Choroid plexus epithelial cell (primary cell): Measurements from ENCODE around the gene DOLPP1.

Source experiments
- DNase-seq: peaks from one replicate; pipeline ENCODE4 v3.0.0-alpha.2; 2010; ENCODE audit warnings: low read depth
- H3K4me3 ChIP-seq: 2 replicates; pipeline ENCODE4 v1.5.1; 2011; ENCODE audit warnings: low read depth, mild to moderate bottlenecking, control low read depth, low read length, moderate library complexity
- TF ChIP-seq, protein P1 (sequence below): conservative IDR thresholded peaks from 2 replicates; pipeline ENCODE4 v1.5.1; 2011; ENCODE audit warnings: low read depth, mild to moderate bottlenecking, control low read depth, inconsistent platforms, low read length, moderate library complexity

The DOLPP1 gene

GRCh38 chr9:129068110-129068509 is 12.8 kb upstream of the DOLPP1 start:
- no peak overlapping the region for H3K4me3 ChIP-seq
- TF ChIP-seq, protein P1, sequence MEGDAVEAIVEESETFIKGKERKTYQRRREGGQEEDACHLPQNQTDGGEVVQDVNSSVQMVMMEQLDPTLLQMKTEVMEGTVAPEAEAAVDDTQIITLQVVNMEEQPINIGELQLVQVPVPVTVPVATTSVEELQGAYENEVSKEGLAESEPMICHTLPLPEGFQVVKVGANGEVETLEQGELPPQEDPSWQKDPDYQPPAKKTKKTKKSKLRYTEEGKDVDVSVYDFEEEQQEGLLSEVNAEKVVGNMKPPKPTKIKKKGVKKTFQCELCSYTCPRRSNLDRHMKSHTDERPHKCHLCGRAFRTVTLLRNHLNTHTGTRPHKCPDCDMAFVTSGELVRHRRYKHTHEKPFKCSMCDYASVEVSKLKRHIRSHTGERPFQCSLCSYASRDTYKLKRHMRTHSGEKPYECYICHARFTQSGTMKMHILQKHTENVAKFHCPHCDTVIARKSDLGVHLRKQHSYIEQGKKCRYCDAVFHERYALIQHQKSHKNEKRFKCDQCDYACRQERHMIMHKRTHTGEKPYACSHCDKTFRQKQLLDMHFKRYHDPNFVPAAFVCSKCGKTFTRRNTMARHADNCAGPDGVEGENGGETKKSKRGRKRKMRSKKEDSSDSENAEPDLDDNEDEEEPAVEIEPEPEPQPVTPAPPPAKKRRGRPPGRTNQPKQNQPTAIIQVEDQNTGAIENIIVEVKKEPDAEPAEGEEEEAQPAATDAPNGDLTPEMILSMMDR: no peak
- DNase-seq: no peak

DNA sequence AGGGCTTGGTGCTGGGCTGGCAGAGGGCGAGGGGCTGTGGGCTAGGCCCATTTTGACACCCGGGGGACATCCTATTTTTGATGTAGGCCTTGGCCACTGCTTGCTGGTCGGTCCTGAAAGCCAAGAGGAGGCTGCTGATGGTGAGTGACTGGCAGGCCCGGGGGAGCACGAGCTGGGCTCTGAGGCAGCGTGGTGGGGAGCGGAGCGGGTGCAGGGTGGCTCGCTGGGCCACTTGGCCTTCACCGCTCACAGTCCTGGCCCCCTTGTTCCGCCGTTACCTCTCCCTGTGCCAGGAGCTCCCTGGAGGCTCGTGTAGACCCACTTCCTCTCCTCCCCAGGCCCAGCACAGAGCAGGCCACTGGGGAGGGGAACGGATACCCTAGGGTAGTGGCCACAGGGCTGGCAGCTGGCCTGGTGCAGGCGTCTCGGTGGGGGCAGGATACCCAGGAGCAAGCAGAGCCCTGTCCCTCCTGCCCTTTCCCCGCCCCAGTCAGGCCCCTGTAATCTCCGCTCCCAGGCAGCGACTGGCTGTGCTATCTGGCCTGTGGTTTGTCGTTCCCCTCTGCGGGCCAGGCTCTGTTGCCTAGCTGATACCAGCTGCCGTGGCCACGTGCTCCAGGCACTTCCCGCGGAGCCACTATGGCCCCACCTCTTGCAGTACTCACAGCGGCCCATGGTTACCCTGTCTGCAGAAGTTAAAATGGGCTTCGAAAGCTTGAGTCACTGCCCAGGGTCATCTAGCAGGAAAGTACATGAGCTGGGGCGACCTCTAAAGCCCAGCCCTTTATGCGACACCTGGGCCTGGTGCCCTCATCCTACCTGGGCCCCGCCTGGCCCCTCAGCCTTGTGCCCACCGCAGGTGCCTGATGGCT is 11.7 kb upstream of the DOLPP1 start:
- no peak overlapping the region for H3K4me3 ChIP-seq
- TF ChIP-seq, protein P1: no peak
- DNase-seq: peak; percentile 19

- H3K4me3 ChIP-seq: no peak overlapping the region
- TF ChIP-seq, protein P1: no peak
- no peak for DNase-seq
Observed at GRCh38 chr9:129069862-129070641, 10.9 kb upstream of the DOLPP1 start.

DNA sequence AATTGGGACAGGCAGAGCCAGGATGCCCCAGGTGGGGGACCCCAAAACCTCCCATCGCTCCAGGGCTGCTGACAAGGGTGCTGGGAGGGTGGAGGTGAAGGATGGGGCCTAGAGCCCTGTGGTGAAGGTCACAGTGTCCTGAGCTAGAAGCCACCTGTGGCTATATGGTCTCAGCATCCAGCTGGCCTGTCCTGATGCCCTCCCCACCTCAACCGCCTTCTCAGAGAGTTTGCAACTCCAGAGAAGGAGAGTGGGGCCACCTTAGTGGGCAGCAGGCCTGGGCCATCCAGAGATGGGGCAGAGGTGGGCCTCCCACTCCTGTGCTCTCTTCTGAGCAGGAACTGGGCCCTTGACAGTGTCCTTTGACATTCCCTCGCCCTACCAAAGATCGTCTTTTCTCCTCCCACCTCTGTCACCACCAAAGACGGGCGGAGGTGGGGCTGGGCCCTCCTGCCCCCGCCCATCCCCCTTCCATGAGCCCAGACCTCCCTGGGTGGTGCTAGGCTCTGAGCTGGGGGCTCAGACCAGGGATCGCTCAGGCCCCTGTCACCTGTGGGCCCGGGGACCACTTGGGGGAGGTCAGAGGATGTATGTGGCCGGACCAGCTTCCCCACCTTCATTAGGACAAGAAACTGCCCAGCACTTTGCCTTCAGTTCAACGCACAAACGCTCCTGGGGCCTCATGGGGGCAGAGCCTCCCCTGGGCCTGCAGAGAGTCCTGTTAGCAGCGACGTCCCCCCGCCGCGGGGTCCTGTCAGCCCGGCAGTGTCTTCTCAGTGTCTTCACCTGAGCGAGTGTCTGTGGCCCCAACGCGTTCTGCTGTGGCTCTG is 10.0 kb upstream of the DOLPP1 start:
- DNase-seq: no peak
- H3K4me3 ChIP-seq: no peak overlapping the region
- TF ChIP-seq, protein P1: no peak

DNA sequence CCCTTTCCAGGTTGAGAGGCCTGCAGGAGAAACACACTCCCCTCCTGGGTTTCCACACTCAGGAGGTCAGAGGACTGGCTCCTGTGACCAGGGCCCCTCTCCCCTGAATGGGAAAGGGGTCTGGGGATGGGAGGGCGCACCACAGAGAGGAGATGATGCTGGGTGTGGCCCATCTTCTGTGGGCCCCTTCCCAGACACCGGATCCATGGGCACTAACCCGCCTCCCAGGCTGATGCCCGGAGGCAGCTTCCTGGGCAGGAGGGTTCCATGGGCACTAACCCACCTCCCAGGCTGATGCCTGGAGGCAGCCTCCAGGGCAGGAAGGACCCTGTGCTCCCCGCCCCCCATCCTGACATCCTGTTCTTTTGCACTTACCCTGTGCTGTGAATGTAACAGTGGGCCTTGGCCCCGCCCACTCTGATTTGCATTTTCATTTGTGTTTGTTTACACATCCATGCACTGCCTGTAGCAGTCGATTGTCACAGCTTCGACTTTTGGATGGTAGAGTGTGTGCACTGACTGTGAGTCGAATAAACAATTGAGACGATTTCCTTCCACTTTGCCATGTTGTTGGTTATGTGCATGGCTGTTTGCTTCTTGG is 9.3 kb upstream of the DOLPP1 start:
- H3K4me3 ChIP-seq: no peak overlapping the region
- TF ChIP-seq, protein P1: no peak
- DNase-seq: no peak

DNA sequence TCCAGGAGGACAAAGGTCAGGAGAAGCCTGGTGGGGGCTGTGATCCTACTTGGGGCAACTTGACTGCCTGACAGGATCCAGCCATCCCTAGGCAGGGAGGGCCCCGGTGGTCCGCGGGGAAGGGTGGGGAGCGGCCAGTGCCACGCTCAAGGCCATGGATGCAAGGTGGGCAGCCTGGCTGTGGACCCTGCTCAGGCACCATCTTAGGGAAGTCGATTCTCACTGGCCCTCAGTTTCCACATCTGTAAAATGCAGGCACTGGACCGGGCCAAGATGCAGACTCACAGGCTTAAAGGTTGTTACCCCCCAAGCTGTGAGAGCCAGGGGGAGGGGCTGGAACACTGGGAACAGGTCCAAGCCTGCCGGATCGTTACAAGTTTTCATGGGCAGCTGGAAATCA is 8.7 kb upstream of the DOLPP1 start:
- no peak overlapping the region for H3K4me3 ChIP-seq
- DNase-seq: no peak
- TF ChIP-seq, protein P1: no peak
